ENCODE data around the gene HNRNPD.
"Not testable (repeated sequence)": the region's sequence is repeated elsewhere in the genome, so short reads cannot be mapped to it uniquely, and the experiment has no call there.

The HNRNPD gene

DNA sequence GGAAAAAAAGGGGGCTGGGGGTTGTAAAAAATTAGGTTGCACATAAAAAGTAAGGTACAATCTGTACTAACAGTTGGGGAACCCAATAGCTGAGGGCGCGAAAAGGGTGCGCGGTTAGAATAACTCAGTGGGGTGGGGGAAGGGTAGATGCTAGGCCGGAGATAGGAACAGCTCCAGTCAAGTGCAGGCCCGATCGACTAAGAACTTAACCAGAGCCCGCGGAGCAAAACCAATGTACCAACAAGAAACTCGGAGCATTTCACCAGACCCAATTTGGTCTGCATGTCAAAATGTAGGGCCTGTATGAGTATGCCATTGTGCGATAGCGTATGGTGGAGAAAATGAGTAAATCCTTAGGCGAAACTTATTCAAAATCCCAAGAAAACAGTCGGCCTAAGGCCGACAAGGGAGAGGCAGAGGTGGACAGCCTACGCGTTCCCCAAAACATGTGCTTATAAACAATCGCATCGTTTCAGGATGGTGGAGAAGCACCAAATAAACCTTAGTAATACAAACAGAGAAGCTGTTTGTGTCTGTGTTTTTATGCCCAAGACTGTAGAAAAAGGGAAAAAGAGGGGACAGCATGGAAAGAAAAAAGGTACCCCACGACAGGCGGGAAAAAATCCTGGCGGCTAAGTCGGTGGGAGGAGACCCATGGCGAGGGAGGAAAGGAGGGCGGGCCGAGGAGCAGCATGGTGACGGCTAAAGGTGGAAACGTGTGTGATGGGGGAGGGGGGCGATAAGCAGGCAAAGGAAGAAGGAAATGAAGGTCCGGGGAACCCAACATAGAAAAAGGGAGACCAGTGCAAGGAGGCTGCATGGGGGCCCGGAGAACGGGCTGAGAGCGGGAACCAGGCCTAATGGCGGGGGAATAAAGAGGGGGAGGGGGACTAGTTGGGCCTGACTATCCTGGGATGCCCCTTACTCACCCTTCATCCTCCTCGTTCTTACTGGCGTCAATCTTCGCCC is 990 bp downstream of the HNRNPD start:
- DNase-seq (ENCODE audit: low spot score): peak; percentile 70

DNA sequence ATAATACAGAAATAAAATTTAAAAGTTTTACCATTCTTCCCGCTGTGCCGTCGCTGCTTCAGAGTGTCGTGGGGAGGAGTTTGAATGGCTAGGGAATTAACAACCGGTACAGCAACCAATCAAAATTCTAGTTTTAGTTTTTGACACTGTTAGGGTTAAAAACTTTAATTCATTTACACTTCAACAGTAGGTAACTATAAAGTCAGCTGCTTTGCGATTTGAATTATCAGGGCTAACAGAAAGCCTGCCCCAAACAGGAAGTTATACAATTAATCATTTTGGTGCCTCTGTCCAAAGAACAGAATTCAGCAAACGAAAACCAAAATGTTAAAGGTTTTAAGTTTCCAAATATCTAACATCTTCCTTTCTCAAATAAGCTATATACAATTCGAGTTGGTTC is 2.3 kb downstream of the HNRNPD start:
- no peak for DNase-seq (ENCODE audit: low spot score)

DNA sequence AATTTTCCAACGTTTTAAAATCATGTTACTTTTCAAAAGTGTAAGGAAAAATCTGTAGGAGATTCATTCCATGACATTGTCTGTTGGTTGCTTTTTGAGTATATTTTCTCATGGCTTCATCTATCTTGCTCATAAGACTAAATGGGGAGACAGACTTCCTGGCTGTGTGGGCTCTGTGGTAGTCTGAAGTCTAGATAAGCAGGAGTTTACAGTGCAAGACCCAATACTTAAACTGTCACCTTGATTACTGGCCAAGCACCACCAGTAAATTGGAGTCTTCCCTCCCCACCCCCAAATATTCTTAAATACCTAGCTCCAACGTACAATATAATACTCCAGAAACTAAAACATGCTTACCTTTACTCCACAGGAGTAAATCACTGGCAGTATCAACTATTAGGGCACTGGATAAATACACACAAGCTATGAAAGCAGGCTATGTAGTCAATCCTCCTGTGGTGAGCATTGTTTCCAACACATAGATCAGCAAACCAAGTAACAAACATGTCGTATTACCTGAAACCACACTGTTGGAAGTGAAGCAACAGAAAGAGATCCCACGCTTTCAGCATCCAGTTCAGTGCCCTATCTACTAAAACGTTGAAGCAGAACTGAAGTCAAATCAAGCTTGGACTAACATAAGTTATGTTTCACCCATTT is 6.2 kb downstream of the HNRNPD start:
- DNase-seq (ENCODE audit: low spot score): no peak

DNA sequence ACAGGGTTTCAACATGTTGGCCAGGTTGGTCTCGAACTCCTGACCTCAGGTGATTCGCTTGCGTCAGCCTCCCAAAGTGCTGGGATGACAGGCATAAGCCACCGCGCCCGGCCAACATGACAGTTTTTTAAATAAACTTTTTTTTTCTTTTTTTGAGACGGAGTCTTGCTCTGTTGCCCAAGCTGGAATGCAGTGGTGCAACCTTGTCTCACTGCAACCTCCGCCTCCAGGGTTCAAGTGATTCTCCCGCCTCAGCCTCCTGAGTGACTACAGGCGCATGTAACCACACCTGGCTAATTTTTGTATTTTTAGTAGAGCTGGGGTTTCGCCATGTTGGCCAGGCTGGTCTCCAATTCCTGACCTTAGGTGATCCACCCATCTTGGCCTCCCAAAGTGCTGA is 7.4 kb downstream of the HNRNPD start:
- not testable (repeated sequence) for DNase-seq (ENCODE audit: low spot score)

GRCh38 chr4:82363896-82364487 is 9.8 kb downstream of the HNRNPD start:
- no peak for DNase-seq (ENCODE audit: low spot score)

DNA sequence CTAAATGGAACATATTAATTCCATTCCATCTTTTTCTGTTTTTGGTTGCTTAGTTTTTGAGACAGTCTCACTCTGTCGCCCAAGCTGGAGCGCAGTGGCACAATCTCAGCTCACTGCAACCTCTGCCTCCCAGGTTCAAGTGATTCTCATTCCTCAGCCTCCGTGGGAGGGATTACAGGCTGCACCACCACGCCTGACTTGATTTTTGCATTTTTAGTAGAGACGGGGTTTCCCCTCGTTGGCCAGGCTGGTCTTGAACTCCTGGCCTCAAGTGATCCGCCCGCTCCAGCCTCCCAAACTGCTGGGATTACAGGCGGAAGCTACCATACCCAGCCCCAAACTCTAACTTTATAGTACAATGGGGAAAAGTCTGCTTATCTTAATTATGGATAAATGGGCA is 11.2 kb downstream of the HNRNPD start:
- DNase-seq (ENCODE audit: low spot score): no peak

GRCh38 chr4:82360298-82361177 is 13.3 kb downstream of the HNRNPD start:
- peak; percentile 22 for DNase-seq (ENCODE audit: low spot score)

- DNase-seq (ENCODE audit: low spot score): no peak
Measured at GRCh38 chr4:82358847-82359246, 14.9 kb downstream of the HNRNPD start.

- no peak for DNase-seq (ENCODE audit: low spot score)
Measured at GRCh38 chr4:82357640-82358039, 16.2 kb downstream of the HNRNPD start.

- no peak for DNase-seq (ENCODE audit: low spot score)
Measured at GRCh38 chr4:82354788-82355187, 19.0 kb downstream of the HNRNPD start.

GRCh38 chr4:82352825-82353366 is 20.9 kb downstream of the HNRNPD start:
- no peak for DNase-seq (ENCODE audit: low spot score)

- DNase-seq (ENCODE audit: low spot score): no peak
Measured at GRCh38 chr4:82352118-82352824, 21.5 kb downstream of the HNRNPD start.

DNA sequence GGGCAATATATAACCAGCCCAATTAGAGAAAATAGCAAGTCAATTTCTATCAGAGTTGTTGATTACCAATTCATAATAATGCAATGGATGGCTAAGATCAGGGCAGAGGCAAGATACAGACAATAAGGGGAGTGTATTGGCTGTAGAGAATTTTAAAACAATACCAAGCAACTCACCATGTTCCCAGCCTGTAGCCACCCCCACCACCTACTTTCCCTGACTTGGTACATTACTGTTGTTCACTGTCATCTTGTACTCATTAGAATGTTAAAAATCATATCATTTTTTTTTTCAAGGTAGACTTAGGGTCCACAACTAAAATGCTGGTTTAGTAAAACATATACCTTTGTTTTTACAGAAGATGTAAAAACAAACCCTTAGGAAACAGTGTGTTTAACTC is 27.7 kb downstream of the HNRNPD start:
- no peak for DNase-seq (ENCODE audit: low spot score)

DNA sequence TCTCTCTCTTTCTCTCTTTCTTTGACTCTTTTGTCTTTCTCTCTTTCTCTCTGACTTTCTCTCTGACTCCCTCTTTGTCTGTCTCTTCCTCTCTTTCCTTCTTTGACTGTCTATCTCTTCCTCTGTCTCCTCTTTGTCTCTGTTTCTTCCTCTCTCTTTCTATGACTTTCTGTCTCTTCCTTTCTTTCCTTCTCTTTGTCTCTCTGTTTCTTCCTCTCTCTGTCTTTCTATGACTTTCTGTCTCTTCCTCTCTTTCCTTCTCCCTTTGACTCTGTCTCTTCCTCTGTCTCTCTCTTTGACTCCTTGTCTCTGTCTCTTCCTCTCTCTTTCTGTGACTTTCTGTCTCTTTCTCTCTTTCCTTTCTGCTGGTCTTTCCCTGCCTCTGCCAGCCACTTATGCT is 38.7 kb downstream of the HNRNPD start:
- no peak for DNase-seq (ENCODE audit: low spot score)

DNA sequence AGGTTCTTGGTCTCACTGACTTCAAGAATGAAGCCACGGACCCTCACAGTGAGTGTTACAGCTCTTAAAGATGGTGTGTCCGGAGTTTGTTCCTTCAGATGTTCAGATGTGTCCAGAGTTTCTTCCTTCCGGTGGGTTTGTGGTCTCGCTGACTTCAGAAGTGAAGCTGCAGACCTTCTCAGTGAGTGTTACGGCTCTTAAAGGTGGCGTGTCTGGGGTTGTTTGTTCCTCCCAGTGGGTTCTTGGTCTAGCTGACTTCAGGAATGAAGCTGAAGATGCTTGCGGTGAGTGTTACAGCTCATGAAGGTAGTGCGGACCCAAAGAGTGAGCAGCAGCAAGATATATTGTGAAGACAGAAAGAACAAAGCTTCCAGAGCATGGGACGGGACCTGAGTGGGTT is 40.1 kb downstream of the HNRNPD start:
- DNase-seq (ENCODE audit: low spot score): not testable (repeated sequence)

DNA sequence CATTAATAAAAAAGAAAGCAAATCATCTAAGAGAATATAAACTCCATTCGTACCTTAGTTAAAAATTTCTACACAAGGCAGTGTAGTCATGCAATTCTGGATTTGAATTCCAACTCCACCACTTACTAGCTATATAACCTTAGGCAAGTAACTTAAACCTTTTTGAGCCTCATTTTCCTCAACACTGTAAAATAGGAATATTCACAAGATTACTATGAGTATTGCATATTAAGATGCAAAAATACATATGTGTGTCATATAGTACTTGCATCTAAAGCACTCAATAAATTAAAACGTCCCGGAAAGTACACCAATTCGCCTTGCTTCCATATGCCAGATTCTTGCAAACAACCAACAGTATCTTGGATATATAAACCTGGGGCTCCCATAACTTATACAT is 42.0 kb downstream of the HNRNPD start:
- no peak for DNase-seq (ENCODE audit: low spot score)

DNA sequence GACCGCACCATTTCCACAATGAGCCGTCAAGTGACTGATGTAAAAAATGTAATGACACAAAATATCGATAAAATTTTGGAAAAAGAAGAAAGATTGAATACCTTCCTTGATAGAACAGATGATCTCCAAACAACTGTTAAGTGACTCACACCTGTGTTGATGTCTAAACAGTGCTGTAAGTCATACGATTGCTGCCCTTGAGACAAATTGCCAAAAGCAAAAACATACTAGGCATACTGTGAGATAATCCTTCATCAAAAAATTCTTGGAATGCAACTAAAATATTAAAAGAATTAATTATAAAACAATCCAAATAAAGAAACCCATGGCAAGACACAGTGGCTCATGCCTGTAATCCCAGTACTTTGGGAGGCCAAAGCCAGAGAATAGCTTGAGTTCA is 53.4 kb downstream of the HNRNPD start:
- no peak for DNase-seq (ENCODE audit: low spot score)

DNA sequence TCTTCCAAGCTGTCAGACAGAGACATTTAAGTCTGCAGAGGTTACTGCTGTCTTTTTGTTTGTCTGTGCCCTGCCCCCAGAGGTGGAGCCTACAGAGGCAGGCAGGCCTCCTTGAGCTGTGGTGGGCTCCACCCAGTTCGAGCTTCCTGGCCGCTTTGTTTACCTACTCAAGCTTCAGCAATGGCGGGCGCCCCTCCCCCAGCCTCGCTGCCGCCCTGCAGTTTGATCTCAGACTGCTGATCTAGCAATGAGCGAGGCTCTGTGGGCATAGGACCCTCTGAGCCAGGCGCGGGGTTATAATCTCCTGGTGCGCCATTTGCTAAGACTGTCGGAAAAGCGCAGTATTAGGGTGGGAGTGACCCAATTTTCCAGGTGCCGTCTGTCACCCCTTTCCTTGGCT is 70.7 kb downstream of the HNRNPD start:
- not testable (repeated sequence) for DNase-seq (ENCODE audit: low spot score)
